ENCODE results near the gene PRKCA.

Gene PRKCA

DNA sequence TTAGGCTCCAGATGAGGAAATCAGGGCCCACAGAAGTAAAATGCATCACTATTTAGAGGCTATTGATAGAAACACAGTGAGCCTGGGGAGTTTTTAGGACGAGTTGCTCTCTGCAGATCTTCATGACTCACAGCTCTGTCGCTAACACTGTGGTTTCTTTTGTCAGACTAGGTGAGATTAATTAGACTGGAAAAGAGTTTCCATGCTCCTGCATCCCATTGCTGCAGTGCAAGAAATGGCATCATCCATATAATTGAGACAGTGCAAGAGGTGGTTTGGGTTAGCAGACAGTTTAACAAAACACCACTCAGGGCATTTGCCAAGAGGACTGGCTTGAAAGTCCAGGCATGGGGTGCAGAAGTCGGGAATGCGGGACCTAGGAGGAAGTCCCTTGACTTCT, 333.7 kb downstream of the PRKCA start:
- no peak for DNase-seq

- no peak for DNase-seq
These were observed 335.1 kb downstream of the PRKCA start for GRCh38 chr17:66637491-66637890.

DNA sequence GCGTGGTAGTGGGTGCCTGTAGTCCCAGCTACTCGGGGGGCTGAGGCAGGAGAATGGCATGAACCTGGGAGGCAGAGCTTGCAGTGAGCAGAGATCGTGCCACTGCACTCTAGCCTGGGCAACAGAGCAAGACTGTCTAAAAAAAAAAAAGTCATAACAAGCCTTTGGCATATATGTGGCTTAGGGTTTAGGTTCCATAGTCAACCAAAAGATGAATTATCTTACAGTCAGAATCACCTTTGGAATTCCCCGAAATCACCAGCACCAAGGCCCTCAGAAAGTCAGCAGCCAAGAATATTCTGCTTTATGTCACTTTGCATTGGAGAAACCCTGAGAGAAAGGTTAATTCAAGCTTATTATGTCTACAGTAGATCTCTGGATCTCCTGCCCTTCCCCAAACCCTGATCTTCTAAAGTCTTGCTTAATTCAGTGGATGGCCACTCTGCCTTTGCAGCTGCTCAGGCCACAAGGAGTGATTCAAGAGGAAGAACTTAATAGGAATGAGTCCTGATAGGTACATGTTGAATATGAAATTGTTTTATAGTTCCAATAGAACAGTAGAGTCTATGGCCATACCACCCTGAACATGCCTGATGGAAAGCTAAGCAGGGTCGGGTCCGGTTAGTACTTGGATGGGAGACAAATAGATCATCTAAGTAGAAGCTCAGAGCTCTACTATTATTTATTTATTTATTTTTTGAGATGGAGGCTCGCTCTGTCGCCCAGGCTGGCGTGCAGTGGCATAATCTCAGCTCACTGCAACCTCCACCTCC, 336.5 kb downstream of the PRKCA start:
- DNase-seq, result no peak

- DNase-seq, result no peak
These were observed 341.6 kb downstream of the PRKCA start for GRCh38 chr17:66643815-66644710.

DNA sequence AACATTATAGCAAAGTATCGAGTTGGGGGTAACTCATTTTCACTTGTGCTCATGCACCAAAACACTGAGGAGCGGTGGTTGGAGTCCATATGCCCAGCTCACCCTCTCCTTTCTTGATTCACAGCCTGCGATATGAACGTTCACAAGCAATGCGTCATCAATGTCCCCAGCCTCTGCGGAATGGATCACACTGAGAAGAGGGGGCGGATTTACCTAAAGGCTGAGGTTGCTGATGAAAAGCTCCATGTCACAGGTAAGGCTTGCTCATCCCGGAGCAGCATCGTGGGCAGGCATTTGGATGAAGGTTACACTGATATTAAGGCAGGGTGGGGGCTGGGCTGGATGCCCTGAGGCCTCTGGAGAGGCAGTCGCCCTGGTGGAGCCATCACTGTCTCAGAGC, 342.8 kb downstream of the PRKCA start:
- no peak for DNase-seq

DNA sequence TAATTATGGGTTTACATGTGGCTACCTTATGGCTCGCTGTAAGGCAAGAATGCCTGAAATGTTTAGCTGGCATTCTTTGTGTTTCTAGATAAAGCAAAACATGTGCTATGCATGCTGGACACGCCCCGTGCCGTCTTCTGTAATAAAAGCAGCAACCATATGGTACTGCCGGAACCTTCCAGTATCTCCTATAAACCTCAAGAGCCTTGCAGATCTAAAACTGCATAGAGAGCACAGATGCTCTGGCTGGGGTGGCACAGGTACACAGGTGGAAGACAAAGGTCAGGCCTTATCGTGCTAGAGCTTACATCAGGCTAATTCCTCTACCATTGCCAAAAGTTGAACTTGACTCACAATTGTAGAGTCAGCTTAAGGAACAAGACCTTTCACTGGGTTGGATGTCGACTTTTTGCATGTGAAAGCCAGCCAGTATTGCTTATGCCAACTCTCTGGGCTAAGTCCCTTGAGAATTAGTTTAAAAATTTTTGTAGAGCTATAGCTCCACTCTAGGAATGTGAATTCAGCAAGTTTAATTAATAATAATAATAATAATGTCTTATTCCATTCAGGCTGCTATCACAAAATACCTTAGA, 345.1 kb downstream of the PRKCA start:
- DNase-seq, result no peak

DNA sequence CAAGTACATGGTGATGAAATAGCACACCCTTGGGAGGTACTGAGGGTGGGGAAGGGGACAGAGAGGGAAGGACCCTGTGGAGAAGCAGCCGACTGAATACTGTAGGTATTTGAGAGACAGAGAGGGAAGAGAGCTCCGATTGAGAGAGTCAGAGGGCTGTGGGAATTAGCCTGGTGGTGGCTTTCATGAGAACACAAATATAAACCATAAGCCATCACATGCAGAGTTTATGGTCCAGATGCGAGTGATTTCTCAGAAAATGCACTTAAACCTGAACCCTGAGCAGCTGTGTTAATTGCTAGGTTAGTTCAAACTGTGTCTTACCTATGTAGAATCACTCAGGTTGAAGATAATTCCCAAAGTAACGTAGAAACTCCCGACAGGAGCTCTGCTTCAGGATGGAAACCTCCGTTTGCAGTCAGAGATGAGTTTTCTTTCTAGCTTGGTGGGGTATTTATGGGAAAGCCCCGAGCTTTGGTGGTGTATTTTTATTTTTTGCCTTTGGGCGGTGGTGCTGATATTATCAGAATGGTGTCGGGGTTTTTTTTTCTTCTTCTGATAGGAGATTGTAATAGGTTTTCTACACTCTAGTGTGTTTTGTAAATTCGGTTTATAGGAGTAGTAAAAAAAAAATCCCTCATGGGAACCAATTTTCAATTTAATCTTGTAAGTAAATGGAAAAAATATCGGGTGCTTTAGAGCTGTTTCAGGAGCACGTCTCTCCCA, 347.6 kb downstream of the PRKCA start:
- peak; percentile 15 for DNase-seq

- DNase-seq, result no peak
These were observed 348.1 kb downstream of the PRKCA start for GRCh38 chr17:66650544-66650877.

DNA sequence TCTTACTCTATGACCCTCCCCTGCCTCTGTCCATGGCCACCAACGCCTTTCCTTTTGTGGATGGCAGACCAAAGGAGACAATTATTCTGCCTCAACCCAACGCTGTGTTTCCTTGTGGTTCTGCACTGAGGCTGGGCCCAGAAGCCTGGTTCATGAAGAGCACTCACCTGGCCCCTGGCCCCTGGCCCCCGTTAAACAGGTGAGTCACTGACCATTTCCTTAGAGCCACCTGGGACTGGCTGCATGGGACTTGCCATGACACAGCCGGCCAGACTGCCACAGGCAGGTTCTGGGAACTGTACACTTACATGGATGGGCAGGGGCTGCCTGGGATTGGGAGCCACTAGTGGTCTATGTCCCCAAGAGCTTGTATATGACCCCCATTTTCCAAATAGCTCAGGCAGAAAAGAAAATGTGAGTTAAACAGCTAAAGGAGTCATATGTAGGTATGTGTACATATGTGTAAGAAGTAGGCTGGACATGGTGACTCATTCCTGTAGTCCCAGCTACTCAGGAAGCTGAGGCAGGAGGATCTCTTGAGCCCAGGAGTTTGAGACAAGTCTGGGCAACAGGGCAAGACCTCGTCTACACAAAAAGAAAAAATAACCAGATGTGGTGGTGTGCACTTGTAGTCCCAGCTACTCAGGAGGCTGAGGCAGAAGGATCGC, 350.6 kb downstream of the PRKCA start:
- no peak for DNase-seq

DNA sequence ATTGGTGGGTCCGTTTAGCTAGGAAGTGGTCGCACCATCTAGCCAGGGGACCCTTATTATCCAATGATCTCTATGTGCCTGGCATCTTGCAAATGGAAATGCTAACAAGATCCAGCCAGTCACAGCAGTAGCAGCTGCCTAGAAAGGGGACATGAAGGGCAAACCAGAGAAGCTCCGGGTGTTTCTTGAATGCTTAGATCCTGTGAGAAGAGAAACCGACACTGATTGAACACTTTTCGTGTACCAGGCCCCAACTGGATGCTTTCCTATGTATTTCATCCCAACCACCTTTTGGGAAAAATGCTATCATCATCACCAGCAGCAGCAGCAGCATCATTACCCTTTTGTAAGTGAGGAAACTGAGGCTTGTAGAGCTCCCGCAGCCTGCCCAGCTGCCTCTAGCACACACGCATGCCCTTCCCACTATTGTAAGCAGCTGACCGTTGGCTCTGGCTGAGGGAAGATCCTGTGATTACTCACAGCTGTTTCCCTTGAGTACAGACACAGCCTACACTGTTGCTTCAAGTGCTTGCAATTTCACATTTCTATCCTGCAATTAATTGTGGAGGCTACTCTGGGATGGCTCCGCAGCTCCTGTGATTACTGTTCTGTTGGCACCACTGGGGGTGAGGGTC, 351.8 kb downstream of the PRKCA start:
- DNase-seq, result no peak

GRCh38 chr17:66654764-66655163, 352.4 kb downstream of the PRKCA start:
- no peak for DNase-seq

DNA sequence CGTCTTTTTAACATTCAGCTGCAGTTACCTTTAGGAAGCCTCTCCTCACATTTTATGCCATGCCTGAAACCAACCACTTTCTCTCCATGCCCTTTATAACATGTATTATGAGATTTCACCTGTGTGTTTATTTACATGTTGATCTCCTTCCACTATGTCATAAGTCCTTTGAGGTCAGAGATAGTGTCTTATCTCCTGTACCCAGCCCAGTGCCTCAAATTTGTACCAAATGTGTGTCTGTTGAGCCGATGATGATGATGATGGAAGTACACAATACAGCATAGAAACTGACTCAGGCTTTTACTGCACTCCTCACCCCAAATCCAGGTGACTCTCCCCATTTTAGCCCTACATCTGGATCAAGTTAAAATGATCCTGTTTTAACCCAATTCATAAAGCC, 353.0 kb downstream of the PRKCA start:
- DNase-seq, result no peak

GRCh38 chr17:66655861-66656260, 353.4 kb downstream of the PRKCA start:
- DNase-seq, result no peak

GRCh38 chr17:66661411-66662256, 359.2 kb downstream of the PRKCA start:
- DNase-seq, result no peak

GRCh38 chr17:66662496-66662895, 360.1 kb downstream of the PRKCA start:
- DNase-seq, result no peak

- no peak for DNase-seq
These were observed 360.7 kb downstream of the PRKCA start for GRCh38 chr17:66663041-66663606.

- no peak for DNase-seq
These were observed 361.9 kb downstream of the PRKCA start for GRCh38 chr17:66664336-66664735.

GRCh38 chr17:66665194-66665593, 362.8 kb downstream of the PRKCA start:
- no peak for DNase-seq

- no peak for DNase-seq
These were observed 364.7 kb downstream of the PRKCA start for GRCh38 chr17:66667090-66667489.

DNA sequence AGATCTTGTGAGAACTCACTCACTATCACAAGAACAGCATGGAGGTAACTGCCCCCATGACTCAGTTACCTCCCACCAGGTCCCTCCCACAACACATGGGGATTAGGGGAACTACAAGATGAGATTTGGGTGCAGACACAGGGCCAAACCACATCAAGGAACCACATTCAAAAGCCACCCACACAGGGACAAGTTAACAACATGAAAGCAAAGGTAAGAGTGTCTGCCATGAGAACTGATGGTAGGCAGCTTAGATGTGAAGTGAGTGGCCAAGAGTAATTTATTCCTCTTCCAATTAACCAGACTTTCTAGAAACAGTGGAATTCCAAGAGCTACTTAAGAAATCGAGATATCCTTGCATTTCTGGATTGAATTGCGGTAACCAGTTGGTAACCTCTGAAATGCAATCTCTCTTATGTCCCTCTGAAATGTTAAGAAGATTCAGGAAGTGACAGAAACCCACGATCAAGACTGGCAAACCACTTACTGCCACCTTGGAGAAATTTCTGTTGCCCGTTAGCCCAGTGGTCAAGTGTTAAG, 365.1 kb downstream of the PRKCA start:
- peak; percentile 79 for DNase-seq

Measured in central memory CD4-positive, alpha-beta T cell (primary cell).